Measurements from ENCODE around the gene MYO10.
A peak's percentile ranks its signal among the peaks of the same experiment; 100 is the strongest.

Gene MYO10

GRCh38 chr5:16679190-16679589, 256.9 kb downstream of the MYO10 start:
- Mint-ChIP-seq H3K9me3 (no peaks in the 10 kb centered on the region), H3K27me3 (no peaks in the 10 kb centered on the region), H3K36me3 (no peaks in the 10 kb centered on the region), H3K4me1 (no peaks in the 10 kb centered on the region), H3K4me3 (no peak overlapping the region), H3K27ac (no peak overlapping the region)

GRCh38 chr5:16675806-16676205, 260.3 kb downstream of the MYO10 start:
- Mint-ChIP-seq H3K36me3 (no peaks in the 10 kb centered on the region), H3K4me3 (no peak overlapping the region), H3K27ac (no peak overlapping the region), H3K4me1 (peaks cover 21% of the 10 kb centered on the region), H3K9me3 (no peaks in the 10 kb centered on the region), H3K27me3 (no peaks in the 10 kb centered on the region)

DNA sequence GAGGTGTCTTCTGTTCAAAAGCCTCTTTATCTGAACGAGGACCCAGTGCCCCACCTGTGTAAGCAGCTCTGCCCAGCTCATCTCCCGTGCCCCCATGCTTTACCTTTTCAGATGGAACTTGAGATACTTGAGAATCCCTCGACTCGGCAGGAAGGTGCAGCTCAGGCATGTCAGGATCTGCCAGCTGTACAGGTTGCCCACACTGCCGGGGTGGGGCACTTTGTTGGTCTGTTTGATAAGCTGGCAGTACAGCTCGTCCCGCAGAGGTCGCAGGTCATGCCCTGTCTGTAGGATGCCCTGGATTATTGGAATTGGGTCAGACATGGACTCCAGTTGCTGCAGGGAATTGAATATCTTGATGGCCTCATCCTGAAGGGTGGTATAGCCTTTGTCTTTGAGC, 261.3 kb downstream of the MYO10 start:
- Mint-ChIP-seq H3K4me3 (no peak overlapping the region), H3K27ac (no peak overlapping the region), H3K9me3 (no peaks in the 10 kb centered on the region)

DNA sequence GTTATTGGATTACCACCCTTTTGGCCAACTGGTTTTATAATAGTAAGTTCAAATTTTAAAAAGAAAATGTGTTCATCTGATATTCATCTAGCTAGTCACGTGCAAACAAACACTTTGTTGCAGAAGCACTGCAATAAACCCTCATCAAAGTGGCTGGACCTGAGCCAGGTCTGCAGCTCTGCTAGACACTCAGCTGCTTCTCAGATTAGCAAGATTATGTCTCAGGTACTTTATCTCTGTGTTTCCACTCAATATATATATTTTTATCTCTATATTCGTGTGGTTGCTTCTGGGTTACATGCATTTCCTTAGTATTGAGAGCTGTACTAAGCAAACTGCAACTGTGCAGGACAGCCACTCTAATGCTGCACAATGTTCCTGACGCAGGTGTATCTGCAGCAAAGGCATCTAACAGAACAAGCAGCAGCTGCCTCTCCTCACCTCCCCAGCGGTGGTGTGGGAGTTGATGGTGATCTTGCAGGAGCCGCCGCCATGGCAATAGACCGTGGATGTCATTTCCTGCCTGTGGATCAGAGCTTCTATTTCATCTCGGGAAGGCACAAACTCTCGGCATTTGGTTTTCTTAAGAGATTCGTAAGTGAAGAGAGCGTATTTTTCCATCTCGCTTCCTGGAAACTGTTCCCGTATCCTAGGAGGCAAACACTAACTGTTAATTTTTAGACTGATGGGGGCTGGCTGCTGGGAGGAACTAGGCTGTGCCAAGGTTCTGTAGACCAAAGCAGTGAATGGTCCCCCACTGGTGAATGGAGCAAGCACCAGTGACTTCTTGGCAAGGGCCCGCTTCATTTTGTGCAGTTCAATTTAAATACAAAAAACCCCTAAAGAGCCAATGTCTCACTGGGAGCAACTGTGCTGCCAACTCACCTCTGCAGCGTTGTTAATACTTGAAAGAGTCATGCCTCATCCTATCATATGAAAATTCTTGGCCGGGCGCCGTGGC, 262.6 kb downstream of the MYO10 start:
- peak overlapping the region; percentile 74 for H3K4me3 Mint-ChIP-seq
- H3K27me3 Mint-ChIP-seq = no peaks in the 10 kb centered on the region
- H3K36me3 Mint-ChIP-seq = no peaks in the 10 kb centered on the region
- H3K27ac Mint-ChIP-seq = peak overlapping the region; percentile 71
- H3K4me1 Mint-ChIP-seq = peaks cover 21% of the 10 kb centered on the region
- no peaks in the 10 kb centered on the region for H3K9me3 Mint-ChIP-seq

More for the DNA sequence above, 261.3 kb downstream of the MYO10 start:
- Mint-ChIP-seq H3K27me3 (no peaks in the 10 kb centered on the region), H3K36me3 (no peaks in the 10 kb centered on the region), H3K4me1 (peaks cover 21% of the 10 kb centered on the region)

- no peak overlapping the region for H3K27ac Mint-ChIP-seq
- no peaks in the 10 kb centered on the region for H3K9me3 Mint-ChIP-seq
- H3K36me3 Mint-ChIP-seq = no peaks in the 10 kb centered on the region
These were observed 264.9 kb downstream of the MYO10 start for GRCh38 chr5:16671208-16671607.

DNA sequence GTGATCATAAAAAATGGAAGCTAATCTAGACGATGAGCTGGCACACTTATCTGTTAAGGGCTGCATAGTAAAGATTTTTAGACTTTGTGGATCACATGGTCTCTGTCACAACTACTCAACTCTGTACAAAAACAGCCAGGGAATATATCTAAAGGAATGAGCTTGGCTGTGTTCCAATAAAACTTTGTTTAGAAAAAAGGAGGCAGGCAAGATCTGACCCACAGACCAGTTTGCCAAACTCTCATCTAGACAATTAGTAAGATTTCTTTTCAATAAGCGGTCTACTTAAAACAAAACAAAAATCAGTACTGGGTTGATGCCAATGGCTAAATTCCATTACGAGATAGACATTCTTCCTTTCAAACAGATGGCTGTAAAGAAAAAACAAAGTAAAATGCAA, 266.3 kb downstream of the MYO10 start:
- no peaks in the 10 kb centered on the region for H3K9me3 Mint-ChIP-seq
- H3K4me3 Mint-ChIP-seq = no peak overlapping the region
- H3K27ac Mint-ChIP-seq = no peak overlapping the region
- H3K27me3 Mint-ChIP-seq = no peaks in the 10 kb centered on the region
- peaks cover 40% of the 10 kb centered on the region for H3K4me1 Mint-ChIP-seq
- no peaks in the 10 kb centered on the region for H3K36me3 Mint-ChIP-seq

More at GRCh38 chr5:16671208-16671607, 264.9 kb downstream of the MYO10 start:
- no peaks in the 10 kb centered on the region for H3K27me3 Mint-ChIP-seq
- peaks cover 33% of the 10 kb centered on the region for H3K4me1 Mint-ChIP-seq
- no peak overlapping the region for H3K4me3 Mint-ChIP-seq

- no peak overlapping the region for H3K4me3 Mint-ChIP-seq
- H3K4me1 Mint-ChIP-seq = peaks cover 42% of the 10 kb centered on the region
- no peaks in the 10 kb centered on the region for H3K36me3 Mint-ChIP-seq
- H3K27me3 Mint-ChIP-seq = no peaks in the 10 kb centered on the region
- H3K9me3 Mint-ChIP-seq = no peaks in the 10 kb centered on the region
- no peak overlapping the region for H3K27ac Mint-ChIP-seq
These were observed 267.5 kb downstream of the MYO10 start for GRCh38 chr5:16668631-16669030.

DNA sequence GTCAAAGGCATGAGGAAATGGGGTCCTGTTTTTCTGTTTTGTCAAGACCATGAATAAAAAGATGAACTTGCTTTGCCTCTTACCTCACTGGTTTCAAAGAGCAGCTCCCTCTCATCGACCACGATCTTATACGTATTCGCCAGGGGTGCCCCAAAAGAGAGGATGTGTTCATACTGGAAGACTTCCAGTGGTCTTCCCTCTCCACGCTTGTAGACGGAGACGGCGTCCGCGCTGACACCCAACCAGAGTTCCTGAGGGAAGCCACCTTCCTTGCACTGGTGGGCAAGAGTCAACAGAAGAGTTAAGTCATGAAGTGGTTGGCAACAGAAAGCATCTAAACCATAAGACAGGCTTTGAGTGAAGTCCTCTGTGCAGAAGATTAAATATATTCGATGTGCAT, 267.9 kb downstream of the MYO10 start:
- Mint-ChIP-seq H3K4me1 (peaks cover 38% of the 10 kb centered on the region), H3K27me3 (no peaks in the 10 kb centered on the region), H3K27ac (no peak overlapping the region), H3K4me3 (no peak overlapping the region), H3K36me3 (no peaks in the 10 kb centered on the region), H3K9me3 (no peaks in the 10 kb centered on the region)

DNA sequence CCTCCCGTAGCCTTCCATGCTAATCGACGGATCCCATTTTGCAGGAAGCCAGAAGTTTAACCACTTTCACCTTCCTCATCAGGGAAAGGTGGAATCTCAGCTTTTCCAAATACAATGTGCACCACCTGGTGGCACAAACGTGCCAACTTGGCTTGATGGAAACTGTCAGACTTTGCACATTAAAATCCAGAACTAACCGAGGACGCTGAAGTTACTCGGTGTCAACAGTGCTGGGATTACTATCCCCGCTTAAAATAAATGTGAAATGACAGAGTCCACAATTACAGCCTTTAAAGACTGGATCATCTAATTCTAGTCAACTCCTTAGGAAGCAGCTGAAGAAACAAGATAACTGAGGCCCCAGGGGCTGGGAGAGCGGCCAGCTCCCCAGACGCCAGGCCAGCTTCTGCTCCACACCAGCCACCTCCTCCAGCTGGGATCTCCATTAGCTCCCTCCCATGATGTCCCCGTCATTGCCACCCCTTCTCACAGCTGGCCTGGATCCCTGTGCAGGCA, 269.1 kb downstream of the MYO10 start:
- Mint-ChIP-seq H3K36me3 (no peaks in the 10 kb centered on the region), H3K4me3 (no peak overlapping the region), H3K27me3 (no peaks in the 10 kb centered on the region), H3K4me1 (peaks cover 27% of the 10 kb centered on the region), H3K27ac (no peak overlapping the region), H3K9me3 (no peaks in the 10 kb centered on the region)

DNA sequence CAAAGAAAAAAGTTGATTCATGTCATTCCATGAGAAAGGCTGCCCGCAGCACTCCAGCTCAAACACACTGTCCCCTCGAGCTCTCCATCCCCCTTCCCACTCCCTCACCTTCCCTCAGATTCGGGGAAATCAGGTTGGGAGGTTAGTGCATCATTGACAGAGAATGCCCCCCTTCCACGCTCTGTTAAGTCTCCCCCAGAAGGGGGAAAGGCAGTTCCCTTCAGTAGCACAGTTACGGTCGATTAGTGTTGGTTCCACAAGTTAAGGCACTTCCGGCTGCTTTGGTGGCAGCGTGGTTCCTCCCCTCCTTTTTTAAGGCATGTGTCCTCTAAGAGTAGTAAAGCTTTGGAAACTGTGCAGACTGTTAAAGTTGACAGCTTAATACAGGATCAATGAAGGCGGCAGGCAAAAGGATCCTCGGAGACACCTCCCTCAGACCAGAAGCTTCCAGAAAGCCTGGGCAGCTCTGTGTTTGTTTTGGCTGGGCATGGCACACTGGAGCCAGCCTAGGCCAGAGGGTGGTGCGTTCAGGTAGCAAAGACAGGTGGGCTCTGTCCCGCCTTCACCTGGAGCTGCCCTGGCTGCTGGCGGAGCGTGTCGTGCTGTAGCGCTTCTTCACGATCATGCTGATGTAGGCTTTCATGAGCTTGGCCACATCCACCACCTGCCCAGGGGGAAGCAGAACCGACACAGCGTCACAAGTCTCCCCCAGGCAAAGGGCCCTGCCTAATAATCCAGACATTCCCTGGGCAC, 269.8 kb downstream of the MYO10 start:
- Mint-ChIP-seq H3K4me1 (peaks cover 27% of the 10 kb centered on the region), H3K27ac (no peak overlapping the region), H3K36me3 (no peaks in the 10 kb centered on the region), H3K4me3 (no peak overlapping the region), H3K27me3 (no peaks in the 10 kb centered on the region), H3K9me3 (no peaks in the 10 kb centered on the region)

DNA sequence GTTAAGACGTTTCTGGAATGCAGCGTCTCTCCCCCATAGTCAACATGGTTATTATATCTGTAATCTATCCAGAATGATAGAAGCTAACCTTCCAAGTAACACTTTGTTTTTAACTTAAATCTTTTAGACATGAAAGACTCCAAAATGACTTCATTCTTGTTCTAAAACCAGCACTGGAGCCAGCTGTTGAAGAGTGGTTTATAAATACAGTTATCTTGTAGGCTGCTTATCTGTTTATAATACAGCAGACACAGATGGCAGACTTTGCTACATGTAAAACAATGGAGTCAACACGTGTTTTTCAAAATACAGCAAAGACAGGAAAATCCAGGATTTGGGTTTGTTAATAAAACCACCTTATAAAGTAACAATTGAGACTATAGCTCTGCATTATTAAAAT, 270.5 kb downstream of the MYO10 start:
- Mint-ChIP-seq H3K27ac (no peak overlapping the region), H3K9me3 (no peaks in the 10 kb centered on the region), H3K4me3 (no peak overlapping the region), H3K27me3 (no peaks in the 10 kb centered on the region), H3K36me3 (no peaks in the 10 kb centered on the region), H3K4me1 (peaks cover 27% of the 10 kb centered on the region)

GRCh38 chr5:16664368-16664767, 271.7 kb downstream of the MYO10 start:
- H3K4me1 Mint-ChIP-seq = peaks cover 27% of the 10 kb centered on the region
- H3K4me3 Mint-ChIP-seq = no peak overlapping the region
- no peak overlapping the region for H3K27ac Mint-ChIP-seq
- H3K27me3 Mint-ChIP-seq = no peaks in the 10 kb centered on the region
- H3K9me3 Mint-ChIP-seq = no peaks in the 10 kb centered on the region
- H3K36me3 Mint-ChIP-seq = no peaks in the 10 kb centered on the region

GRCh38 chr5:16663840-16664239, 272.2 kb downstream of the MYO10 start:
- Mint-ChIP-seq H3K27ac (no peak overlapping the region), H3K36me3 (no peaks in the 10 kb centered on the region), H3K9me3 (no peaks in the 10 kb centered on the region), H3K4me1 (peaks cover 27% of the 10 kb centered on the region), H3K4me3 (no peak overlapping the region), H3K27me3 (no peaks in the 10 kb centered on the region)

DNA sequence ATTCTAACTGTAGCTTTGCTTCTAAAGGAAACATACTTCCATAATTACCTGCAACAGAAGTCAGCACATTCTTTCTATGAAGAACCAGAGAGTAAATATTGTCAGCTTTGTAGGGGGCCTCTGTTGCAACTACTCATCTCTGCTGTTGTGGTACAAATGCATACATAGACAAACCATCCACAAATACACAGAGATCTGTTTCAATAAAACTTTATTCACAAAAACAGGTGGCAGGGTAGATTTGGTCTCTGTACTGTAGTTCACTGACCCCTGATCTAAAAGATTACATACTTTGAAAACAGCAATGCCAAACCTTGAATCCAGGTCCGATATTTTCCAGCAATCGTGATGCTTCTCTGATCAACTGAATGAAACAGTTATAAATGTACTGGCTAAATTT, 274.4 kb downstream of the MYO10 start:
- no peaks in the 10 kb centered on the region for H3K9me3 Mint-ChIP-seq
- H3K27ac Mint-ChIP-seq = no peak overlapping the region
- no peak overlapping the region for H3K4me3 Mint-ChIP-seq

GRCh38 chr5:16660982-16661381, 275.1 kb downstream of the MYO10 start:
- Mint-ChIP-seq H3K4me1 (peaks cover 19% of the 10 kb centered on the region), H3K36me3 (peaks cover 3% of the 10 kb centered on the region), H3K27me3 (no peaks in the 10 kb centered on the region), H3K27ac (no peak overlapping the region), H3K4me3 (no peak overlapping the region), H3K9me3 (no peaks in the 10 kb centered on the region)

More for the DNA sequence above, 274.4 kb downstream of the MYO10 start:
- H3K36me3 Mint-ChIP-seq = peaks cover 3% of the 10 kb centered on the region
- H3K27me3 Mint-ChIP-seq = no peaks in the 10 kb centered on the region
- peaks cover 19% of the 10 kb centered on the region for H3K4me1 Mint-ChIP-seq

DNA sequence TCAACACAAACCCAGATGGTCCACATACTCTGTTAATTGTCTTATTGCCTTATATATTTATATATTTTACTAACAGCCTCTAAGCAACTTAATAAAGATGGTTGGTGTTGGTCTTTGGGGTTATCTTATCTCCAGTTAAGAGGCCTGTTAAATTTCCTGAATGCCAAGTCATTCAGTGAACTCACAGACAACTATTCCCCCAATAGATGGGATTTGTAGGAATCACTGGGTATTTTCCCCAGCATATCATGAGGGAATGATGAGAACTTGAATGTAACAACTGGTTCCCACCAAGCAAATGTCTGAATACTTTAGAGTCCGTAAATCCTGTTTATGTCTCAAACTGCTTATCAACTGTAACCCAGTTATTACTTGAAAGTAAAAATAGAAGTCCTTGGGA, 276.6 kb downstream of the MYO10 start:
- Mint-ChIP-seq H3K27me3 (no peaks in the 10 kb centered on the region), H3K36me3 (peaks cover 3% of the 10 kb centered on the region), H3K4me3 (no peak overlapping the region), H3K9me3 (no peaks in the 10 kb centered on the region), H3K27ac (no peak overlapping the region), H3K4me1 (peaks cover 18% of the 10 kb centered on the region)
